WTC11 (cell line): ENCODE data around the gene ABCB4.

Experiments
- ESRRA ChIP-seq: sonication (generic); formaldehyde crosslinking; IDR thresholded peaks from 2 replicates; pipeline ENCODE4 v1.8.1; 2022; ENCODE audit warnings: mild to moderate bottlenecking, missing genetic modification reagents, borderline replicate concordance
- TF ChIP-seq, protein P1 (sequence below): fragments of 200-600 bp; IDR thresholded peaks from 2 replicates; pipeline ENCODE4 v1.8.0; 2022; ENCODE audit warnings: antibody characterized with exemption
- TF ChIP-seq, protein P2 (sequence below): sonication (generic); formaldehyde crosslinking; IDR thresholded peaks from 2 replicates; pipeline ENCODE4 v1.8.0; 2022; ENCODE audit warnings: mild to moderate bottlenecking, missing genetic modification reagents

- TF ChIP-seq, protein P1, sequence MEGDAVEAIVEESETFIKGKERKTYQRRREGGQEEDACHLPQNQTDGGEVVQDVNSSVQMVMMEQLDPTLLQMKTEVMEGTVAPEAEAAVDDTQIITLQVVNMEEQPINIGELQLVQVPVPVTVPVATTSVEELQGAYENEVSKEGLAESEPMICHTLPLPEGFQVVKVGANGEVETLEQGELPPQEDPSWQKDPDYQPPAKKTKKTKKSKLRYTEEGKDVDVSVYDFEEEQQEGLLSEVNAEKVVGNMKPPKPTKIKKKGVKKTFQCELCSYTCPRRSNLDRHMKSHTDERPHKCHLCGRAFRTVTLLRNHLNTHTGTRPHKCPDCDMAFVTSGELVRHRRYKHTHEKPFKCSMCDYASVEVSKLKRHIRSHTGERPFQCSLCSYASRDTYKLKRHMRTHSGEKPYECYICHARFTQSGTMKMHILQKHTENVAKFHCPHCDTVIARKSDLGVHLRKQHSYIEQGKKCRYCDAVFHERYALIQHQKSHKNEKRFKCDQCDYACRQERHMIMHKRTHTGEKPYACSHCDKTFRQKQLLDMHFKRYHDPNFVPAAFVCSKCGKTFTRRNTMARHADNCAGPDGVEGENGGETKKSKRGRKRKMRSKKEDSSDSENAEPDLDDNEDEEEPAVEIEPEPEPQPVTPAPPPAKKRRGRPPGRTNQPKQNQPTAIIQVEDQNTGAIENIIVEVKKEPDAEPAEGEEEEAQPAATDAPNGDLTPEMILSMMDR, result no peak
- TF ChIP-seq, protein P2, sequence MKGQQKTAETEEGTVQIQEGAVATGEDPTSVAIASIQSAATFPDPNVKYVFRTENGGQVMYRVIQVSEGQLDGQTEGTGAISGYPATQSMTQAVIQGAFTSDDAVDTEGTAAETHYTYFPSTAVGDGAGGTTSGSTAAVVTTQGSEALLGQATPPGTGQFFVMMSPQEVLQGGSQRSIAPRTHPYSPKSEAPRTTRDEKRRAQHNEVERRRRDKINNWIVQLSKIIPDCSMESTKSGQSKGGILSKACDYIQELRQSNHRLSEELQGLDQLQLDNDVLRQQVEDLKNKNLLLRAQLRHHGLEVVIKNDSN (CRISPR knock-in tag), result no peak
- no peak for TF ChIP-seq ESRRA (CRISPR knock-in tag)
Observed at GRCh38 chr7:87361320-87361719, 114.2 kb downstream of the ABCB4 start.
